Right hindlimb (tissue), 1 donor: Measurements from ENCODE around the gene ITM2C.

Experiments used
- DNase-seq: peaks from one replicate; pipeline ENCODE4 v3.0.0-alpha.2; 2018

ITM2C gene

DNA sequence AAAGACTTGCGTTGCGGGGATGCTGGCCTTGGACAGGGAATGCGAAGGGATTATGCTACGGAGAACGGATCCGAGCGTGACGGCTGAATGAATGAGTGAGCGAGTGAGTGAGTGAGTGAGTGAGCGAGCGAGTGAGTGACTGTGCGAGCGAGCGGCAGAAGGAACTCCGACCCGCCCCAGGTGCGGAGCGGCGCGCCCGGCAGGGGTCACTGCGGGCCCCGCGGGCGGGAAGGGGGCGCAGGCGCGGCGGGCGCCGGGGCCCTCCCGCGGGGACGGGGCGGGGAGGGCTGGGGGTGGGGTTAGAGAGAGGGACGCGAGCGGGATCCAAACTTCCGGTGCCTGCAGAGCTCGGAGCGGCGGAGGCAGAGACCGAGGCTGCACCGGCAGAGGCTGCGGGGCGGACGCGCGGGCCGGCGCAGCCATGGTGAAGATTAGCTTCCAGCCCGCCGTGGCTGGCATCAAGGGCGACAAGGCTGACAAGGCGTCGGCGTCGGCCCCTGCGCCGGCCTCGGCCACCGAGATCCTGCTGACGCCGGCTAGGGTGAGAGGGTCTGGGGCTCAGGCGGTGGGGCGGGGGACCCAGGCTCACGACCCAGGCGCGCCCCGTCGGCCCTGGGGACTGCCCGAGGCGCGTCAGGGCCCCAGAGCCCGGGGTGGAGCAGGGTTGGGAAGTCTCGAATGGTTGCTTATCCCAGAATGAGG is at the start of gene ITM2C:
TSS of gene ITM2C (plus strand) at position 338 of the 702 bp plus-strand sequence. CDS start at position 422, 84 bp downstream.
- DNase-seq: peak; percentile 90

GRCh38 chr2:230815088-230815487 is 49.7 kb upstream of the ITM2C start:
- DNase-seq: no peak

- DNase-seq: no peak
Observed at GRCh38 chr2:230816735-230817134, 48.0 kb upstream of the ITM2C start.

DNA sequence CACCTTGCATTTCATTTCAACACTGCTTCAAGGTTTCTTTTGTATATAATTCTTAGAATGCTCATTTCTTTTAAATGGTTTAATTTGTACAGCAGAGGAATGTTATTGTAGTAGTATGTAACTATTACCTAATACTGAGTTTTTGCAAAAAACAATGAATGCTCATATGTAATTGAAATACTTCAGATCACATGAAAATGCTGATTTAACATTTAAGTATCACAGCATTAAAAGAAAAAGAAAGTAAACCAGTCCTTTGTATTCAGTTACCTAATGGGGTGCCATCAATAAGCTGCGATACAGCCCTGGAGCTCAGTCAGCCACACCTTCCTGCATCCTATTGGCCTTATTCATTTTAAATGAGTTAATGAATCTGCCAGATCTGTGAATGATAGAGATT is 45.3 kb upstream of the ITM2C start:
- no peak for DNase-seq

DNA sequence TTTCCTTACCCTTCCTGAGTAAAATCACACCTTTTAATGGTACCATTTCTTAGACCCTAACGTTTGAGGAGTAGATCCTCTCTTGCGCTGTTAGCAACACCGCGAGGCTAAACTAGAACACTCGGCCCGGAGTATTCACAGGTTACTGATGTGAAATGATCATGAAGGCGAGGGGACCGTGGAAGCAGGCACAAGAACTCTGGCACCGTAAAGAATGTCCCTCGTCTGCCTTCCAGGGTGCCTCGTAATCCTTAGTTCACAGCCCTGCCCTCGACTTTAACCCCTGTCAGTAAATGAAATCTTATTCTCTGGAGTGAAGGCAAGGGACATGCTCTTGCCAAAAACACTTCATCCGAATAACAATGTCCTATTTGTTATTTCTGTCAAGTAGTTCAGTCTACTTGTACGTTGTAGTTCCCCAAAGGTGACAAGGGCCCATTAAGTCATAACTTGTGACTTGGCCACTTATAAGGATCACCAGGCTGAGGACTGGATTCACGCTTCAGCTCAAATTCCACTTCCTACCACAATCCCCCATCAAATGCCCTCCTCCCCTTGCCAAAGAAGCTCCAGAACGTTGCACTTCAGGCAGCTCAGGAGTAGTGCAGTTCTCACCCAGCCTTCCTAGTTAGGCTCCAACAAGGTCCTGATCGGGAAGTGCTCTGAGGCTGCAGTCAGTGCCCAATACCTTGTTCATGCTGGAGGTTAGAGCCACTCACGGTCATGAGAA is 43.3 kb upstream of the ITM2C start:
- no peak for DNase-seq

- DNase-seq: no peak
Observed at GRCh38 chr2:230821991-230822520, 42.7 kb upstream of the ITM2C start.

DNA sequence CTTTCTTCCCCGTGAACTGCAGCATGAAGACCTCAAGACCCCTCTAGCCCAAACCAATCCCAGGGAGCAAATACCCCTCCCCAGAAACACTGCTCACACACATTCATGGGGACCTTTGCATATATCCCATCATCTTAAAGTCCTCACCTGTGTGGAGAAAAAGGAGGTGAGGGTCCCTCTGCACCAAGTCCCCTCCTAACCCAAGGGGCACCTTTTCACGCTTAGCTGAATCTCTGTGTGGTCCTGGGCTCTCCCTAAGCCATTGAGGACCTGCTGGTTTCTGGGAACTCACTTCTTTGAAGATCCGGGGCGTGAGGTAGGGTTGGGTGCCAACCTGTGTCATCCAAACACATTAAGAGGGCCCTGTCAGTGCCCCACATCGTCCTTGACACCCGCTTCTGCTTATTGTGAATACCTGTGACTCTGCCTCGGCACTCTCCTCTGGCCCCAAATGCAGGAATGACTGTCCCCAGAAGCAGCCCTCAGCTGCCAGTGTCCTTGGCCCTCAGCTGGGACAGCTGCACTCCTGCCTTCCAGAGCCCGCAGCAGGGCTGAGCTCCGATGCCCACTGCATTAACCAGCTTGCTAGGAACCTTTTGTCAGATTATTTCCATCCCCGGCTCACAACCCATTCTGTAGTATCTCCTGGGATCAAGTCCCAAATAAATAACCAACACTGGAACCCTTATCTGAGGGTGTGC is 41.3 kb upstream of the ITM2C start:
- DNase-seq: no peak

DNA sequence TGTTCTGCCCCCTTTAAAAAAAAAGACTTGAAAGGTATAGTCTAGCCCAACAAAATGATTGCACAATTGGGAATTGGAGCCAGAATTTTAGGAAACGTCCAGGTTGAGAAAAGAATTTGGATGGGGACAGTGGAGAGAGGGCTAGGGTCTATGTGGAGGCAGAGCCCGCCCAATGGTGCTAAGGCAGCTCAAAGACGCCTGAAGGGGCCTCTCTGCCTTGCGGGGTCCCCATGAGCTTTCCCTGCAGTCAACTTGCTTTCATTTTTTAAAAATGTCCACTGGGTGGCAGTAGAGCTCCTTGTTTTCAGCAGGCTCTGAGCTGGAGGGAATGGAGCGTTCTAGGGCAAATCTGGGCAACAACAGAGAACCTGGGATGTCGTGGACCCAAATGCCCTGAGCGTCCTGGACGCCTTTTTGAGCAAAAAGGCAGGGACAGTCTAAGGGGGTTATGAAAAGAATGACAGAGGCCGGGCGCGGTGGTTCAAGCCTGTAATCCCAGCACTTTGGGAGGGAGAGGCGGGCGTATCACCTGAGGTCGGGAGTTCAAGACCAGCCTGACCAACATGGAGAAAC is 40.2 kb upstream of the ITM2C start:
- peak; percentile 65 for DNase-seq

DNA sequence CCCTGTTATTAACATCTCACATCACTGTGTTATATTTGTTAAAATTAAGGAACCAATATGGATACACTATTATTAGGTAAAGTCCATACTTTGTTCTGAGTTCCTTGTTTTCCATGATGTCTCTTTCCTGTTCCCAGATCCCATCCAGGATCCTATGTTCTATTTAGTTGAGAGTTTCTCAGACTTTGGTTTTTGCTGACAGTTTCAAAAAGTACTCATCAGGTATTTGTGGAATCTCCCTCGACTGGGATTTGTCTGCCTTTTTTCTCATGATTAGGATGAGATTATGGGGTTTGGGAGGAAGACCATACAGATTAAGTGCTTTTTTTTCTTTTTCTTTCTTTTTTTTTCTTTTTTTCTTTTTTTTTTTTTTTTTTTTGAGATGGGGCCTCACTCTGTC is 39.4 kb upstream of the ITM2C start:
- no peak for DNase-seq

GRCh38 chr2:230827774-230828271 is 36.9 kb upstream of the ITM2C start:
- no peak for DNase-seq

- DNase-seq: no peak
Observed at GRCh38 chr2:230828272-230828961, 36.3 kb upstream of the ITM2C start.

GRCh38 chr2:230829293-230829692 is 35.4 kb upstream of the ITM2C start:
- no peak for DNase-seq

DNA sequence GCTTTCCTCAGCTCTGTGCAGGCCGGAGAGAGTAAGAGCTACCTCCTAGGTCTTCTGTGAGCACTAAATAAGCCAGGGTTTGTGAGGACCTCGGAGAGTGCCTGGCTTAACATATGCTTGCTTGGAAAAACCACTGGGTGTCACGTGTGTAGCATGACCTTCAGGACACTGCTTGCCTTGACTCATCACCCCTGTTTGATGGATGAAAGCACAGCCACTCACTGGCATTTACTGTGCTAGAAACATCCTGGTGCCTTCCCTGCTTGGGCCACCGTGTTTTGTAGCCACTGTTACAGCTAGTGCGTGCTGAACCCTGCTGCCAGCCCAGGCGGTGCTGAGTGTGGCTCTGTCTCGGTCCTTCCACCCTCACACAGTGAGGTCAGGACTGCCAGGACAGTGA is 34.8 kb upstream of the ITM2C start:
- DNase-seq: no peak

DNA sequence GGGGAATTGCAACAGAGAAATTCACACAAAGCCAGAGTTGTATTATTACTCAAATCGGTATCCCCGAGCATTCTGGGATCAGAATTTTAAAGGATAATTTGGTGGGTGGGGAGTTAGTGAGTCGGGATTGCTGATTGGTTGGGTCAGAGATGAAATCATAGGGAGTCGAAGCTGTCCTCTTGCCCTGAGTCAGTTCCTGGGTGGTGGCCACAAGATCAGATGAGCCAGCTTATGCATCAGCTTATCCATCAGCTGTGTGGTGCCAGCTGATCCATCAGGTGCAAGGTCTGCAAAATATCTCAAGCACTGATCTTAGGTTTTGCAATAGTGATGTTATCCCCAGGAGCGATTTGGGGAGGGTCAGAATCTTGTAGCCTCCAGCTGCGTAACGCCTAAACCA is 34.3 kb upstream of the ITM2C start:
- DNase-seq: no peak

GRCh38 chr2:230840301-230840700 is 24.4 kb upstream of the ITM2C start:
- DNase-seq: no peak

GRCh38 chr2:230842473-230842872 is 22.3 kb upstream of the ITM2C start:
- DNase-seq: no peak

GRCh38 chr2:230843132-230843531 is 21.6 kb upstream of the ITM2C start:
- no peak for DNase-seq

GRCh38 chr2:230846360-230846759 is 18.4 kb upstream of the ITM2C start:
- no peak for DNase-seq

- DNase-seq: peak; percentile 84
Observed at GRCh38 chr2:230847883-230848388, 16.8 kb upstream of the ITM2C start.

GRCh38 chr2:230849633-230850357 is 14.9 kb upstream of the ITM2C start:
- DNase-seq: no peak

- no peak for DNase-seq
Observed at GRCh38 chr2:230850358-230850658, 14.4 kb upstream of the ITM2C start.

- no peak for DNase-seq
Observed at GRCh38 chr2:230852113-230852512, 12.6 kb upstream of the ITM2C start.
